AG09319 (cell line): ENCODE data around the gene COMP.

Experiments
- DNase-seq: peaks from one replicate; pipeline ENCODE4 v3.0.0-alpha.2; 2010; ENCODE audit warnings: low read depth; ENCODE audit errors: extremely low read depth
- CTCF ChIP-seq: IDR thresholded peaks from 2 replicates; pipeline ENCODE4 v1.5.1; 2011; ENCODE audit warnings: low read depth, mild to moderate bottlenecking, inconsistent platforms, low read length, moderate library complexity

The COMP gene

GRCh38 chr19:18794692-18795091 is 3.6 kb upstream of the COMP start:
- TF ChIP-seq CTCF = no peak
- DNase-seq = no peak

- no peak for TF ChIP-seq CTCF
- no peak for DNase-seq
Measured at GRCh38 chr19:18794029-18794313, 2.9 kb upstream of the COMP start.

GRCh38 chr19:18793144-18794028 is 2.3 kb upstream of the COMP start:
- no peak for DNase-seq
- no peak for TF ChIP-seq CTCF

GRCh38 chr19:18792661-18793060 is 1.6 kb upstream of the COMP start:
- no peak for DNase-seq
- TF ChIP-seq CTCF = no peak

GRCh38 chr19:18791315-18791678 is 192 bp upstream of the COMP start:
- no peak for DNase-seq
- no peak for TF ChIP-seq CTCF

- no peak for TF ChIP-seq CTCF
- DNase-seq = no peak
Measured at GRCh38 chr19:18789883-18790565, 1.1 kb downstream of the COMP start.

- no peak for DNase-seq
- no peak for TF ChIP-seq CTCF
Measured at GRCh38 chr19:18789422-18789869, 1.7 kb downstream of the COMP start.
